Spleen (tissue), 7 donors: ENCODE data around the gene PCDHGB7.
"Not testable (repeated sequence)": the region's sequence is repeated elsewhere in the genome, so short reads cannot be mapped to it uniquely, and the experiment has no call there.

Experiments used
- CTCF ChIP-seq, 11 experiments: fragments of 200-600 bp in 7 of 11; fragments of 450-650 bp in 4 of 11; sonication (generic) in 4 of 11; IDR thresholded peaks in 8 of 11; conservative IDR thresholded peaks in 3 of 11; 1 replicate in 7 of 11; 2 replicates in 4 of 11; pipeline versions ENCODE4 v1.4.0 to v1.8.0; 2016 to 2021; ENCODE audit warnings: antibody characterized with exemption in 11 of 11, inconsistent platforms in 4 of 11, mild to moderate bottlenecking in 1 of 11
- POLR2AphosphoS5 ChIP-seq, 3 donors: sonication (generic); formaldehyde crosslinking; IDR thresholded peaks; one replicate each; pipeline ENCODE4 v1.5.1; 2017; ENCODE audit warnings: antibody characterized with exemption in 3 of 3
- donor health status: DM: no; HTN: no; CAD: no; lungs with moderate emphysema.
- donor health status: DM: no; HTN: no; CAD: no.
- donor health status: DM: no; HTN: no; CAD: no.

GRCh38 chr5:141387557-141388311, 29.7 kb upstream of the PCDHGB7 start, which contains the start of gene PCDHGB4:
- TF ChIP-seq CTCF (IDR thresholded peaks at IDR 0.05 in 8 of 11, conservative IDR thresholded peaks at IDR 0.05 in 3 of 11) = peak in 4 of 11 experiments; percentile 19 to 33 (median 26)
- TF ChIP-seq POLR2AphosphoS5 (IDR thresholded peaks at IDR 0.05) = not testable (repeated sequence)
